Calu3 (cell line): ENCODE results near the gene CACNA1I. TPM values are rescaled to one million over a fixed set of nuclear protein-coding genes. Genes with fewer than 3 reads are reported as not detected.

Experiments used
- BruUV-seq: library from RNA; stranded (reverse); fragments of 400-500 nt; replicated peaks from 2 replicates; lab custom pipeline; 2021; lab: Mats Ljungman, UMichigan
- CTCF ChIA-PET: fragments of 300-600 bp; sonication (Branson Sonifier 250); formaldehyde crosslinking; loops from one replicate; lab custom pipeline; 2022; ENCODE audit warnings: antibody characterized with exemption; lab: Charles Lee
- DNase-seq: peaks from one replicate; pipeline ENCODE4 v3.0.0; 2022
- H3K27ac Mint-ChIP-seq: one replicate; pipeline ENCODE4 v1.8.0; 2022; ENCODE audit warnings: mixed read lengths; ENCODE audit not compliant: unreplicated experiment
- H3K27me3 Mint-ChIP-seq: one replicate; pipeline ENCODE4 v1.8.0; 2022; ENCODE audit warnings: mixed read lengths; ENCODE audit not compliant: unreplicated experiment
- H3K36me3 Mint-ChIP-seq: one replicate; pipeline ENCODE4 v1.8.0; 2022; ENCODE audit warnings: mild to moderate bottlenecking, moderate library complexity, mixed read lengths; ENCODE audit not compliant: insufficient read depth, unreplicated experiment
- H3K4me1 Mint-ChIP-seq: one replicate; pipeline ENCODE4 v1.8.0; 2022; ENCODE audit warnings: mild to moderate bottlenecking, low read depth, mixed read lengths; ENCODE audit not compliant: unreplicated experiment
- H3K4me3 Mint-ChIP-seq: one replicate; pipeline ENCODE4 v1.8.0; 2022; ENCODE audit warnings: mild to moderate bottlenecking, low read depth, moderate library complexity, mixed read lengths; ENCODE audit not compliant: unreplicated experiment
- H3K9me3 Mint-ChIP-seq: one replicate; pipeline ENCODE4 v1.8.0; 2022; ENCODE audit warnings: low read depth, mixed read lengths; ENCODE audit not compliant: unreplicated experiment
- intact Hi-C: fragments of 100-400 bp; cut with micrococcal nuclease; formaldehyde crosslinking; loops from one replicate; pipeline ENCODE4 v1.10.0; 2022; ENCODE audit not compliant: unreplicated experiment
- total RNA-seq: library from RNA; stranded (reverse); gene quantifications from 2 replicates; pipeline ENCODE4 v1.2.3, GENCODE V29; 2022
- TF ChIP-seq, protein P1 (sequence below): fragments of 200-600 bp; IDR thresholded peaks from one replicate; pipeline ENCODE4 v1.8.0; 2022; ENCODE audit warnings: antibody characterized with exemption; ENCODE audit not compliant: unreplicated experiment

Gene CACNA1I
- total RNA-seq, 1 experiment from 2014 or later = 0.05 TPM

DNA sequence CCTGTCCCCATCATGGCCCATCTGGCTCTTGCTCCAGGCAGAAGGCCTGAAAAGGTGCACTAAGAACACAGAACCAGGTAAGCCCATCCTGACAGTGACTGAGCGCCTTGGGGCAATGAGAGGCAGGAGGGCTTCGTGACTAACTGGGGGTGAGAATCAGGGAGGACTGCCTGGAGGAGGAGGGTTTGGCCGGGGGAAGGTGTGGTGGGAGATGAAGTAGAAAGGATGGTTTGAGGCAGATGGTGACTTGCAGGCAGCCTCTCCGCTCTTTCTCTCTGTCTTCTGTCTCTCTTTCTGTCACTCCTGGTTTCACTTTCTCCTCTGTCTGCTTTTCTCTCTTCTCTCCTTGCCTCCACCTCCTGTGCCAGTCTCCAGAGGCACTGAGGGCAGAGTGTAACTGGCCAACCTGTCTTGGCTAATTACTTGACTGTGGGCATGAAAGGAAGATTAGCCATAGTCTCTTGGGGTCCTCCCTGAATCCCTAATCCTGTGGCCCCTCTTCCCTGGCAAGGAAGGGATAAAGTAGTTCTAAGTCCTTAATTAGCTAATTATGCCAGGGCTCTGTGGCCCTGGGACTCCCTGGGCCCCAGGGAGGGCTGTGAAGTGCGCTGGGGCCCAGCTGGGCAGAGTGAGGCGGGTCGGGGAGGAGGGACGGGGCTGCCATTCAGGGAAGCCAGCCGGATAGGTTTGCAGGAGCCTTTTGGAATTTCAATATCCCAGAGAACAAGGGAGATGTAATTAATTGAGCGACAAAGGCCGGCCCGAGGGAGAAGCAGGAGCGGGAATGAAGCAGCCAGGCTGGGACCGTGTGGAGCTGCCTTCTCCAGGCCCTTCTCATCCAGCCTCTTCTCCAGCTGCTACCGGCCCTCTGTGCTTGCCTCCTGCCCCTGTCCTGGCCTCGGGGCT lies 61.1 kb downstream of the CACNA1I start:
- CTCF ChIA-PET = interaction anchor here (0.6 kb wide), 1 partner anchor 97 kb away, joined by 8 read pairs; no protein-coding TSS in a partner anchor
- intact Hi-C loops = no loop called here

DNA sequence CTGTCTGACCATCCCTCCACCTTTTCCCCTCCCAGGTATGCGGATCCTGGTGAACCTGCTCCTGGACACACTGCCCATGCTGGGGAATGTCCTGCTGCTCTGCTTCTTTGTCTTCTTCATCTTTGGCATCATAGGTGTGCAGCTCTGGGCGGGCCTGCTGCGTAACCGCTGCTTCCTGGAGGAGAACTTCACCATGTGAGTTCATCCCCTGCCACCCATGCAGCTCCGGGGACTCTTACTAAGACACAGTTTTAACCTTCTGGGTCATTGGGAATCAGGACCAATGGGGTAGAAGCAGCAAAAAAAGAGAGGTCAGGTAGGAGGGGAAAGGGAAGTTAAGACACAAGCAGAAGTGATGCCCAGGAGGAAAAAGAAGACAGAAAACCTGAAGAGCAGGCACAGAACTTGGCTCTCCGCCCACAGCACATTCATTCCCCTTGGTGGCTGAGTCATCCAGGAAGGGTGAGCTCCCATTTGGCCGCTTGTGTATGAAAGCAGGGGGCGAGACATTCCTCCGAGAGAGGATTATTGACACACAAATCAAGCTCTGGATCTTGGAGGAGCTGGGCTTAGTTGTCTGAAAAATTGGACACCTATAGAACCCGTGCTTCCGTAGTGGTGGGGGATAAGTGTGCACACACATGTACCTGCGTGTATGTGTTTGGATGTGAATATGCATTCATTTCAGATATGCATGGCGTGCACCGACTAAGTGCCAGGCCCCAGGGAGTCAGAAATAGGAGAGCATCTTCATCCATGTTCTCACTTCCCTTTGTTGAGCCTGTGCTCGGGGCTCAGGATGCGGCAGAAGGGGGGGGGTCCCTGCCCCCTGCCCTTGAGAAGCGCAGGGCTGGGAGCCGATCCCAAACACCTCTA lies 64.2 kb downstream of the CACNA1I start:
- Mint-ChIP-seq H3K4me1 (peaks cover 35% of the 10 kb centered on the region), H3K36me3 (peaks cover 5% of the 10 kb centered on the region), H3K27ac (peak overlapping the region; percentile 68), H3K9me3 (peaks cover 2% of the 10 kb centered on the region), H3K27me3 (peaks cover 10% of the 10 kb centered on the region), H3K4me3 (peak overlapping the region; percentile 6)
- CTCF ChIA-PET = interaction anchor here (0.6 to 1.6 kb wide), 6 partner anchors 9 to 390 kb away, joined by 3 to 8 read pairs (median 3); no protein-coding TSS in a partner anchor
- BruUV-seq = no TSS peak
- TF ChIP-seq, protein P1, sequence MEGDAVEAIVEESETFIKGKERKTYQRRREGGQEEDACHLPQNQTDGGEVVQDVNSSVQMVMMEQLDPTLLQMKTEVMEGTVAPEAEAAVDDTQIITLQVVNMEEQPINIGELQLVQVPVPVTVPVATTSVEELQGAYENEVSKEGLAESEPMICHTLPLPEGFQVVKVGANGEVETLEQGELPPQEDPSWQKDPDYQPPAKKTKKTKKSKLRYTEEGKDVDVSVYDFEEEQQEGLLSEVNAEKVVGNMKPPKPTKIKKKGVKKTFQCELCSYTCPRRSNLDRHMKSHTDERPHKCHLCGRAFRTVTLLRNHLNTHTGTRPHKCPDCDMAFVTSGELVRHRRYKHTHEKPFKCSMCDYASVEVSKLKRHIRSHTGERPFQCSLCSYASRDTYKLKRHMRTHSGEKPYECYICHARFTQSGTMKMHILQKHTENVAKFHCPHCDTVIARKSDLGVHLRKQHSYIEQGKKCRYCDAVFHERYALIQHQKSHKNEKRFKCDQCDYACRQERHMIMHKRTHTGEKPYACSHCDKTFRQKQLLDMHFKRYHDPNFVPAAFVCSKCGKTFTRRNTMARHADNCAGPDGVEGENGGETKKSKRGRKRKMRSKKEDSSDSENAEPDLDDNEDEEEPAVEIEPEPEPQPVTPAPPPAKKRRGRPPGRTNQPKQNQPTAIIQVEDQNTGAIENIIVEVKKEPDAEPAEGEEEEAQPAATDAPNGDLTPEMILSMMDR = no peak
- peak; percentile 90 for DNase-seq
- intact Hi-C loops = no loop called here

More for the DNA sequence above, 61.1 kb downstream of the CACNA1I start:
- TF ChIP-seq, protein P1 = no peak
- no peaks in the 10 kb centered on the region for H3K9me3 Mint-ChIP-seq
- H3K27ac Mint-ChIP-seq = no peak overlapping the region
- H3K36me3 Mint-ChIP-seq = peaks cover 5% of the 10 kb centered on the region
- DNase-seq = no peak
- no peak overlapping the region for H3K4me3 Mint-ChIP-seq
- no TSS peak for BruUV-seq
- peaks cover 35% of the 10 kb centered on the region for H3K4me1 Mint-ChIP-seq
- peaks cover 35% of the 10 kb centered on the region for H3K27me3 Mint-ChIP-seq

DNA sequence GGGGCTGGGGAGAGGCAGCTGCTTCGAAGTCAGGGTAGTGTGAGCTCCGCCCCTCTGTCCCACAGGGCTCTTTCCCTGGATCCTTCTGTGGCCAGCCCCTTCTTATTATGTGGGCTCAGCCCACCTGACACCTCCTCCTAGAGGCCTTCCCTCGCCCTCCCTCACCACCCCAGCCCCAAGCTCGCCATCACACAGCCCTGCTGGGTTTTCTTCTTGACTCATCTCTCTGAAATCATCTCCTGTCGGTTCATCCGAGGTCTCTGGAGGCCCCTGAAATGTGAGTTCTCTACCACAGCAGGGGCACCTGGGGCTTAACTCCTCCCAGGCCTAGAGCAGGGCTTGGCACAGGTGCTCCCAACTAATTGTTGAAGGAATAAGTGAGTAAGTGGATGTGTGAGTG lies 65.2 kb downstream of the CACNA1I start:
- no TSS peak for BruUV-seq
- Mint-ChIP-seq H3K27ac (peak overlapping the region; percentile 68), H3K27me3 (peaks cover 2% of the 10 kb centered on the region), H3K36me3 (peaks cover 5% of the 10 kb centered on the region), H3K4me3 (no peak overlapping the region), H3K4me1 (peaks cover 35% of the 10 kb centered on the region), H3K9me3 (peaks cover 4% of the 10 kb centered on the region)
- intact Hi-C loops = no loop called here
- TF ChIP-seq, protein P1 = no peak
- CTCF ChIA-PET = interaction anchor here (1.6 kb wide), 1 partner anchor 8 kb away, joined by 8 read pairs; no protein-coding TSS in a partner anchor
- no peak for DNase-seq

DNA sequence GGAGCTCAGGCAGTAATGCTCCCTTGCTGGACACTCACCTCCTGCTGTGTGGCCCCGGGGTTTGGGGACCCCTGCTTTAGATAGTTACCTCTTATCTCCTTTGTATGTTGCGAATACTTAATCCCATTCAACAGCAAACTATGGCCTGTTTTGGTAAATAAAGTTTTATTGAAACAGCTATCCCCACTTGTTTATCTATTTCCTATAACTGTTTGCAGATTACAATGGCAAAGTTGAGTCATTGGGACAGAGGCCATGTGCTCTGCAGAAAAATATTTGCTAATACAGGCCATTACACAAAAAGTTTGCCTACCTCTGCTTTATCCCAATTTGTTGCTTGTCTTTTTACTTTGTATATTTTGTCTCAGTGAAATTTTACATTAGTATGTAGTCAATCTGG lies 68.4 kb downstream of the CACNA1I start:
- peaks cover 25% of the 10 kb centered on the region for H3K4me1 Mint-ChIP-seq
- peaks cover 5% of the 10 kb centered on the region for H3K36me3 Mint-ChIP-seq
- TF ChIP-seq, protein P1 = no peak
- BruUV-seq = no TSS peak
- no peak overlapping the region for H3K27ac Mint-ChIP-seq
- peaks cover 34% of the 10 kb centered on the region for H3K27me3 Mint-ChIP-seq
- intact Hi-C loops = no loop called here
- DNase-seq = no peak
- H3K4me3 Mint-ChIP-seq = no peak overlapping the region
- CTCF ChIA-PET = no interaction called here
- peaks cover 4% of the 10 kb centered on the region for H3K9me3 Mint-ChIP-seq
